Measurements from ENCODE around the gene LAMC2. TPM values are rescaled to one million over a fixed set of nuclear protein-coding genes. Genes with fewer than 3 reads are reported as not detected.
"Not testable (repeated sequence)": the region's sequence is repeated elsewhere in the genome, so short reads cannot be mapped to it uniquely, and the experiment has no call there.

The LAMC2 gene
- polyA plus RNA-seq (ENCODE audit: insufficient read length in 4 of 4): 1 to 10 TPM; 5.1 to 7.1 (median 6.0) TPM

GRCh38 chr1:183185941-183186490, at the start of gene LAMC2:
Gene LAMC2, plus strand, starts transcription at chr1:183186264. Its CDS starts 89 bp downstream, at chr1:183186353.
- peak in 1 of 4 donors; percentile 49 for DNase-seq (ENCODE audit: low read depth in 4 of 4, low spot score in 3 of 4)

DNA sequence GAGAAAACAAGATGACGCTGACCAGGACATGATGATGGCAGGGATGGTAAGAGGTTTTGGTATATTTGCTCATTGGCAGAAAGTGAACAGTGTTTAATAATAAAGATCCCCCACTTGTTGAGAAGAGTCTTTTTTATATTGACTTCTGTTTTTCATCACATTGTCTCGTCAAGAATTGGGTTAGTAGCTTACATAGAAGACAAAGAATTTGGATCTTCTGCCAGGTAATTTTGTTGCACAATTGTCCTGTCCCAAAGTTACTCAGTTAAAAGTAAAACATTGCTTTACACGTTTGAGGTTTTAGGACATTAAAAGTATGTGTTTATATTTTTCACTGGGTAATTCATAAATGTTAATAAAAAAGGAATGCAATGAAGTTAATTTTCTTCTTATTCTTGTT, 48.3 kb upstream of the LAMC2 start:
- no peak for DNase-seq (ENCODE audit: low read depth in 4 of 4, low spot score in 3 of 4)

- DNase-seq (ENCODE audit: low read depth in 4 of 4, low spot score in 3 of 4): no peak
These were observed 47.8 kb upstream of the LAMC2 start for GRCh38 chr1:183138301-183138700.

GRCh38 chr1:183139281-183139942, 46.7 kb upstream of the LAMC2 start:
- DNase-seq (ENCODE audit: low read depth in 4 of 4, low spot score in 3 of 4): no peak

- DNase-seq (ENCODE audit: low read depth in 4 of 4, low spot score in 3 of 4): no peak
These were observed 45.4 kb upstream of the LAMC2 start for GRCh38 chr1:183140633-183141032.

GRCh38 chr1:183142171-183142570, 43.9 kb upstream of the LAMC2 start:
- no peak for DNase-seq (ENCODE audit: low read depth in 4 of 4, low spot score in 3 of 4)

DNA sequence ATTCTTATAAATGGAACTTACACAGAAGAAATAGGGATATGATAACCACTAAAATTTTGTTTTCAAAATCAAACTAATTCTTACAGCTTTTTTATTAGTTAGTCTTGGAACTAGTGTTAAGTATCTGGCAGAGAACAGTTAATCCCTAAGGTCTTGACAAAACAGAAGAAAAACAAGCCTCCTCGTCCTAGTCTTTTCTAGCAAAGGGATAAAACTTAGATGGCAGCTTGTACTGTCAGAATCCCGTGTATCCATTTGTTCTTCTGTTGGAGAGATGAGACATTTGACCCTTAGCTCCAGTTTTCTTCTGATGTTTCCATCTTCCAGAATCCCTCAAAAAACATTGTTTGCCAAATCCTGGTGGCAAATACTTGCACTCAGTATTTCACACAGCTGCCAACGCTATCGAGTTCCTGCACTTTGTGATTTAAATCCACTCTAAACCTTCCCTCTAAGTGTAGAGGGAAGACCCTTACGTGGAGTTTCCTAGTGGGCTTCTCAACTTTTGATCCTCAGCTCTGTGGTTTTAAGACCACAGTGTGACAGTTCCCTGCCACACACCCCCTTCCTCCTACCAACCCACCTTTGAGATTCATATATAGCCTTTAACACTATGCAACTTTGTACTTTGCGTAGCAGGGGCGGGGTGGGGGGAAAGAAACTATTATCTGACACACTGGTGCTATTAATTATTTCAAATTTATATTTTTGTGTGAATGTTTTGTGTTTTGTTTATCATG, 42.3 kb upstream of the LAMC2 start:
- no peak for DNase-seq (ENCODE audit: low read depth in 4 of 4, low spot score in 3 of 4)

- DNase-seq (ENCODE audit: low read depth in 4 of 4, low spot score in 3 of 4): no peak
These were observed 41.3 kb upstream of the LAMC2 start for GRCh38 chr1:183144752-183145151.

DNA sequence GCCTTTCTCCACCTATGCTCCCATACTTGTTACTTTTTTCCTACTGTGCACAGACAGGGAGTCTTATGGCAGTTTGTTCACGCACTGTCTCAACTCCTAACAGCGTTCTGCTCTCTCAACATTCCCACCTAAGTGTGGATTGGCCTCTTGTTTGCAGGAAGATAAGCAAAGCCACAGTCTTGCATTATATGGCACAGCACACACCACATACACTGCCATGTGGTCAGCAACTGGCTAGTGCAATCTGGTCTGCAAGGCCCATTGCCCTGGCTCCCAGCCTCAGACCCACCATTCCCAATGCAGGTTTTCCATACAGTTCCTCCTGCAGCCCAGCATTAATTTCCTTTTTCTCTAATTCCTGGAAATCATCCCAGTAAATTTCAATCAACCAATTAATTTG, 38.3 kb upstream of the LAMC2 start:
- DNase-seq (ENCODE audit: low read depth in 4 of 4, low spot score in 3 of 4): no peak

GRCh38 chr1:183148599-183148998, 37.5 kb upstream of the LAMC2 start:
- no peak for DNase-seq (ENCODE audit: low read depth in 4 of 4, low spot score in 3 of 4)

- DNase-seq (ENCODE audit: low read depth in 4 of 4, low spot score in 3 of 4): no peak
These were observed 36.8 kb upstream of the LAMC2 start for GRCh38 chr1:183149273-183149672.

DNA sequence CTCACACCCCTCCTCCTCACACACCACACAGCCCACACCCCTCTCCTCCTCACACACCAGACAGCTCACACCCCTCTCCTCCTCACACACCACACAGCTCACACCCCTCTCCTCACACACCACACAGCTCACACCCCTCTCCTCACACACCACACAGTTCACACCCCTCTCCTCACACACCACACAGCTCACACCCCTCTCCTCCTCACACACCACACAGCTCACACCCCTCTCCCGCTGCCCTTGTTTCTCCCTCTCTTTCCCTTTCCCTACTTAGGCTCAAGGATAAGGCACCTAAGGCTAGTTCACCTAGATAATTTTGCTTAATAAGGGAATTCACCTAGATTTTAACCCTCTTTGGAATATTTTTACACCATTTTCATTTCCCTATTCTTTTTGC, 36.0 kb upstream of the LAMC2 start:
- DNase-seq (ENCODE audit: low read depth in 4 of 4, low spot score in 3 of 4): not testable (repeated sequence)

- DNase-seq (ENCODE audit: low read depth in 4 of 4, low spot score in 3 of 4): no peak
These were observed 35.6 kb upstream of the LAMC2 start for GRCh38 chr1:183150445-183150844.

- no peak for DNase-seq (ENCODE audit: low read depth in 4 of 4, low spot score in 3 of 4)
These were observed 33.9 kb upstream of the LAMC2 start for GRCh38 chr1:183152180-183152579.

DNA sequence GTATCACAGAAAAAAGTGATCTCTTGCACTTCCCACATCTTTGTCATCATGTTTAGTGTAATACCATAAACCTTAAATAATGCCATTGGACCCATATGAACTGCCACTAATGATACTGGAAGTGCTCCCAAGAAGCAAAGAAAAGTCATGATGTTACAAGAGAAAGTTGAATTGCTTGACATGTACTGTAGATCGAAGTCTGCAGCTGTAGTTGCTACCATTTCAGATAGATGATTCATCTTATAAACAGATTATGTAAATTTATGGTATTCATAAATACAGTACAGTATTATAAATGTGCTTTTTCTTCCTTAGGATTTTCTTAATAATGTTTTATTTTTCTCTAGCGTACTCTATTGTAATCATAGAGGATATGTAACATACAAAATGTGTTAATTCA, 30.1 kb upstream of the LAMC2 start:
- no peak for DNase-seq (ENCODE audit: low read depth in 4 of 4, low spot score in 3 of 4)

- DNase-seq (ENCODE audit: low read depth in 4 of 4, low spot score in 3 of 4): no peak
These were observed 26.1 kb upstream of the LAMC2 start for GRCh38 chr1:183159960-183160359.

DNA sequence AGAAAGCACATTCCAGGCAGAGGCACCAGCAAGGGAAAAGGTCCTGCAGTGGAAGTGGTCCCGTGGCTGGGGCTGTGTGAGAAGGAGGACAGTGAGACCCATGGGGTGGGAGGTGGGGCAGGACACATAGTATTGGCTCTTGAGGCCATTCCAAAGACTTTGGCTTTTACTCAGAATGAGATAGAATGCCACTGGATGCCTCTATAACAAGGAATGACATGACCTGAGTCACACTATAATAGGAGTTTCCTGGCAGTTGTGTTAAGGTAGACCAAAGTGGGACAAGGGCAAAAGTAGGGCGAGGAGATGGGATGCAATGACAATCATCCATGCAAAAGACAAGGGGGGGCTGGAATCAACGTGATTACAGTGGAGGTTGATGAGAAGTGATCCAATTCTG, 24.7 kb upstream of the LAMC2 start:
- no peak for DNase-seq (ENCODE audit: low read depth in 4 of 4, low spot score in 3 of 4)

DNA sequence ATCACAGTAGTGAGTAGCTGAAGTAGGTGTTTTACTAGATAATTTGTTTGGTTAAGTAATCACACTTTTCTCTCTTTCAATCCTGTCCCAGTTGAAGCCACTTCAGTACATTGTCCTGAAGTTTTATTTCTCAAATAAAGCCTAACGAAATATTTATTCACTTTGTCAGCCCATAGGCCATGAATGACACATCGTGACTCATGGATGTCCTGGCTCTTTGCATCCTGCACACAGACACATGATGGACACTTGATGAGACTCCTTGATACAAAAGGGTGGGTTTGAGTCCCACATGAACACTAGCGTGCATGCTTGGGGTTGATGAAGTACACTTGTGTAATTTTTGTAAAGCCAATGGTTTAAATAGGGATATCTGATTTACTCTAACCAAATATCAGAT, 22.7 kb upstream of the LAMC2 start:
- no peak for DNase-seq (ENCODE audit: low read depth in 4 of 4, low spot score in 3 of 4)

DNA sequence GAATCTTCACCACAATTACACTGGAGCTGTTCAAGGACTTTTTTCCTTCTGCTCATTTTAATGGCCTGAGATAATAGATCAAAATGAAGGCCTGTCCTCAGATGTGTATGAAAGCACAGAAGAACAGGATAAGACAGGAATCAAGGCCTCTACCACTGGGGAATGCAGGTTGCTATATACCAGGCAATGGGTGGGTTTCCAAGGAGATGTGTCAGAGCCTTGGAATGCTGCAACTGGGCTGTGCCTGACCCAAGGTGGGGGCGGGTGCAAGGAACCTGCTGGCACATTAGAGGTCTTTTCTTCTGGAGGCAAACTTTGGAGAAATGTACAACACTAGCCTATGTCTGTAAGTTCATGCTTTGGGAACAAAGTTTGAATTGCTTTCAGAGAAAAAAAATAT, 21.7 kb upstream of the LAMC2 start:
- DNase-seq (ENCODE audit: low read depth in 4 of 4, low spot score in 3 of 4): no peak

DNA sequence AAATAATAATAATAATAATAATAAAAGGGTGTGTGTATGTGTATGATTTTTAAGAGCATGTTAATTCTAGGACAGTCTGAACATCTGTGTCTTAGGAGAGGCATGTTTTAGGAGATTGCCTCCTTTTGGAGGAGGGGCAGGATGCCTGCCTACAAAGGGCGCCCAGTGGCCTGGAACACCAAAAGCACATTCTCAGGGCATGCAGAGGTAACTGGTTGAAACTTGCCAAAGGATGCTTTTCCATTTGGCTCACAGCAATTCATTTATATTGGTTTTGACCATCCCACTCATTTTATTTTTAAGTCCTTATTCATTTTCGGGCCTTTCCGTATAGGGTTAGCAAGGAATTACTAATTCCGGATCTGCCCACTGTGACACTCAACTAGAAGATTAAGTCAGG, 21.1 kb upstream of the LAMC2 start:
- no peak for DNase-seq (ENCODE audit: low read depth in 4 of 4, low spot score in 3 of 4)

- no peak for DNase-seq (ENCODE audit: low read depth in 4 of 4, low spot score in 3 of 4)
These were observed 20.6 kb upstream of the LAMC2 start for GRCh38 chr1:183165456-183165855.

GRCh38 chr1:183166454-183166853, 19.6 kb upstream of the LAMC2 start:
- no peak for DNase-seq (ENCODE audit: low read depth in 4 of 4, low spot score in 3 of 4)

Data from right renal pelvis (tissue), 4 donors.